A673 (cell line): Measurements from ENCODE around the gene IL1RN. TPM values are rescaled to one million over a fixed set of nuclear protein-coding genes. Genes with fewer than 3 reads are reported as not detected.

ENCODE experiments used
- BruUV-seq: library from RNA; stranded (reverse); fragments of 400-500 nt; replicated peaks from 2 replicates; lab custom pipeline; 2021; lab: Mats Ljungman, UMichigan
- CTCF ChIA-PET: fragments of 300-600 bp; sonication (Branson Sonifier 250); formaldehyde crosslinking; loops from one replicate; lab custom pipeline; 2022; ENCODE audit warnings: antibody characterized with exemption; lab: Charles Lee
- POLR2A ChIA-PET: fragments of 300-600 bp; sonication (Branson Sonifier 250); formaldehyde crosslinking; loops from one replicate; lab custom pipeline; 2022; ENCODE audit warnings: antibody characterized with exemption; ENCODE audit not compliant: low non-redundant PET; lab: Charles Lee
- DNase-seq: peaks from one replicate; pipeline ENCODE4 v3.0.0-alpha.2; 2015; ENCODE audit warnings: low spot score
- H3K27ac ChIP-seq: fragments of 200-600 bp; sonication (generic); 2 replicates; pipeline ENCODE4 v1.5.1; 2016; ENCODE audit warnings: mixed run types, low read depth, mild to moderate bottlenecking, mixed read lengths, antibody characterized with exemption, low read length; ENCODE audit not compliant: poor library complexity, severe bottlenecking
- H3K27me3 ChIP-seq: fragments of 200-600 bp; sonication (generic); replicated peaks from 2 replicates; pipeline ENCODE4 v1.6.1; 2017; ENCODE audit warnings: mixed run types, low read depth, mild to moderate bottlenecking, mixed read lengths, antibody characterized with exemption, low read length; ENCODE audit not compliant: insufficient read depth, poor library complexity
- H3K36me3 ChIP-seq: fragments of 200-600 bp; sonication (generic); 2 replicates; pipeline ENCODE4 v1.6.1; 2016; ENCODE audit warnings: mixed run types, mild to moderate bottlenecking, mixed read lengths, antibody characterized with exemption, low read length; ENCODE audit not compliant: insufficient read depth, poor library complexity, severe bottlenecking
- H3K4me1 ChIP-seq: fragments of 200-600 bp; sonication (generic); 2 replicates; pipeline ENCODE4 v1.6.1; 2017; ENCODE audit warnings: mixed run types, mild to moderate bottlenecking, mixed read lengths, antibody characterized with exemption, low read length; ENCODE audit not compliant: insufficient read depth, poor library complexity, severe bottlenecking
- H3K4me3 ChIP-seq: fragments of 200-600 bp; sonication (generic); 2 replicates; pipeline ENCODE4 v1.5.1; 2016; ENCODE audit warnings: low read depth, mixed run types, mild to moderate bottlenecking, mixed read lengths, low read length; ENCODE audit not compliant: poor library complexity, severe bottlenecking
- H3K9me3 ChIP-seq: fragments of 200-600 bp; sonication (generic); 2 replicates; pipeline ENCODE4 v1.6.1; 2016; ENCODE audit warnings: mixed run types, low read depth, mild to moderate bottlenecking, mixed read lengths, antibody characterized with exemption, low read length; ENCODE audit not compliant: poor library complexity, severe bottlenecking
- EZH2 ChIP-seq: fragments of 200-600 bp; sonication (generic); IDR thresholded peaks from 2 replicates; pipeline ENCODE4 v1.6.1; 2017; ENCODE audit warnings: borderline replicate concordance, low read depth, mild to moderate bottlenecking, mixed read lengths, antibody characterized with exemption, low read length; ENCODE audit not compliant: poor library complexity, severe bottlenecking
- intact Hi-C: fragments of 100-400 bp; cut with micrococcal nuclease; formaldehyde crosslinking; loops from one replicate; pipeline ENCODE4 v1.10.0; 2022; ENCODE audit not compliant: unreplicated experiment
- total RNA-seq: library from RNA; stranded (reverse); gene quantifications from 2 replicates; pipeline ENCODE4 v1.2.3, GENCODE V29; 2021
- TF ChIP-seq, protein P1 (sequence below): fragments of 300-800, 200-600 bp; sonication (generic); conservative IDR thresholded peaks from 2 replicates; pipeline ENCODE4 v1.5.1; 2017; ENCODE audit warnings: low read depth, mild to moderate bottlenecking, antibody characterized with exemption, low read length, moderate library complexity, mixed read lengths

IL1RN gene
- total RNA-seq, 1 experiment from 2014 or later, result not detected

DNA sequence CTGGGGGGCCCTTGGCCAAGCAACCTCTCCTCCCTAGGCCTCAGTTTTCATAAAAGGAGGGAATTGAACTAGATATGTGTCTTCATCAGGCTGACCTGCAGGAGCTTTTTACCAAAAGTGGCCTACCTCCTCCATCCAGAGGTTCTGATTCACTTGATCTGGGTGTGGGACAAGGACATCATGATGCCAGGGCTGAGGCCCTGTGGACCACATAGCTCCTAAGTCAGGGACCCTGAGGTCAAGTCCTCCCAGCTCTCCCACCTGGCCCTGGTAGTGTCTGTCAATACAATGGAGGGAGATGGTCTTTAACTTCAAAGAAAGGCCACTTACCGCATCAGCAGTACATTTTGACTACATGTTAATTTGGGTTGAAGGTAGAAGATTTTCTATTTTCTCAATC lies 10.4 kb downstream of the IL1RN start:
- Histone ChIP-seq H3K4me1 (no peaks in the 10 kb centered on the region), H3K27ac (no peak overlapping the region), H3K27me3 (no peaks in the 10 kb centered on the region), H3K9me3 (no peaks in the 10 kb centered on the region), H3K4me3 (no peak overlapping the region), H3K36me3 (no peaks in the 10 kb centered on the region)
- POLR2A ChIA-PET, result no interaction called here
- BruUV-seq, result no TSS peak
- intact Hi-C loops, result loop anchor here (1.0 to 5.0 kb wide), 4 partner anchors 64 to 252 kb away; no protein-coding TSS in a partner anchor
- CTCF ChIA-PET, result interaction anchor here (0.6 to 1.4 kb wide), 15 partner anchors 10 to 251 kb away, joined by 3 to 18 read pairs (median 5); no protein-coding TSS in a partner anchor
- DNase-seq, result no peak
- TF ChIP-seq, protein P1, sequence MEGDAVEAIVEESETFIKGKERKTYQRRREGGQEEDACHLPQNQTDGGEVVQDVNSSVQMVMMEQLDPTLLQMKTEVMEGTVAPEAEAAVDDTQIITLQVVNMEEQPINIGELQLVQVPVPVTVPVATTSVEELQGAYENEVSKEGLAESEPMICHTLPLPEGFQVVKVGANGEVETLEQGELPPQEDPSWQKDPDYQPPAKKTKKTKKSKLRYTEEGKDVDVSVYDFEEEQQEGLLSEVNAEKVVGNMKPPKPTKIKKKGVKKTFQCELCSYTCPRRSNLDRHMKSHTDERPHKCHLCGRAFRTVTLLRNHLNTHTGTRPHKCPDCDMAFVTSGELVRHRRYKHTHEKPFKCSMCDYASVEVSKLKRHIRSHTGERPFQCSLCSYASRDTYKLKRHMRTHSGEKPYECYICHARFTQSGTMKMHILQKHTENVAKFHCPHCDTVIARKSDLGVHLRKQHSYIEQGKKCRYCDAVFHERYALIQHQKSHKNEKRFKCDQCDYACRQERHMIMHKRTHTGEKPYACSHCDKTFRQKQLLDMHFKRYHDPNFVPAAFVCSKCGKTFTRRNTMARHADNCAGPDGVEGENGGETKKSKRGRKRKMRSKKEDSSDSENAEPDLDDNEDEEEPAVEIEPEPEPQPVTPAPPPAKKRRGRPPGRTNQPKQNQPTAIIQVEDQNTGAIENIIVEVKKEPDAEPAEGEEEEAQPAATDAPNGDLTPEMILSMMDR, result no peak
- no peak for TF ChIP-seq EZH2

DNA sequence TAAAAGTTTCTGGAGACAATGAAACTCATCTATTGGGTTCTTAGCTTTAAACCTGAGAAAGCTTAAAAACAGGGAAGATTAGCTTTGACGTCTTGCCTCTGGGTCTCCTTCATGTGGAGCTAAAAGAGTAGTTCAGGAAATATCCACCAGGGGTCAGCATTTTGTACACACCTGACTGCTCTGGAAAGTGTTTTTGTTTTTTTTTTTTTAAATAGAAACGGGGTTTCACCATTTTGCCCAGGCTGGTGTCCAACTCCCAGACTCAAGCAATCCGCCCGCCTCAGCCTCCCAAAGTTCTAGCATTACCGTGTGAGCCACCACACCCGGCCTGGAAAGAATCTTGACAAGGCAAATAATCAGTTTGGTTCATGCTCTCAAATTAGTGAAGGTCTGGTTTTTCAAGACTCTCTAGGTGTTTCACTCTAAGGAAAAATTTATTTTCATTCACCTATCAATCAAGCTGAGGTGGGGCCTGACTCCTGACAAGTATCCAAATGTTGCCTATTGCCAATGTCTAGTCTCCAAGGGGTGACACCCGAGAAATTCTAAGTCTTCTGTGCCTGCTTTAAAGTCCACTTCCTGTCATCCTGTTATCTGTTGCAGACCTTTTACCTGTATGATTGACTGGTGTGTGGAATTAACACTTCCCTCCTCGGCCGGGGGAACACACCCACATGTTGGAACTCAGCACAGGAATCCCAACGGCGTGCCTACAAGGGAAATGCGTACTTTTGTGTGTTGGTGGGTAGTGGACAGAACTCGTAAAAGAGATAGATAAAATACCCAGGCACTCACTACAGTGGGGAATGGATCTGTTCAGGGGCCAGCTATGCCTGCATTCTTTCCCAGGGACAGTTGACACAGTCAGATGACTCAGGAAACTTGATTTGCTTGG lies 11.3 kb downstream of the IL1RN start:
- Histone ChIP-seq H3K36me3 (no peaks in the 10 kb centered on the region), H3K4me3 (no peak overlapping the region), H3K27me3 (no peaks in the 10 kb centered on the region), H3K9me3 (no peaks in the 10 kb centered on the region), H3K4me1 (no peaks in the 10 kb centered on the region), H3K27ac (no peak overlapping the region)
- CTCF ChIA-PET, result interaction anchor here (0.6 to 1.4 kb wide), 16 partner anchors 9 to 251 kb away, joined by 3 to 18 read pairs (median 5); no protein-coding TSS in a partner anchor
- TF ChIP-seq EZH2, result no peak
- TF ChIP-seq, protein P1, result peak; percentile 78
- BruUV-seq, result no TSS peak
- peak; percentile 74 for DNase-seq
- intact Hi-C loops, result loop anchor here (1.0 to 5.0 kb wide), 3 partner anchors 64 to 232 kb away; no protein-coding TSS in a partner anchor
- POLR2A ChIA-PET, result no interaction called here

DNA sequence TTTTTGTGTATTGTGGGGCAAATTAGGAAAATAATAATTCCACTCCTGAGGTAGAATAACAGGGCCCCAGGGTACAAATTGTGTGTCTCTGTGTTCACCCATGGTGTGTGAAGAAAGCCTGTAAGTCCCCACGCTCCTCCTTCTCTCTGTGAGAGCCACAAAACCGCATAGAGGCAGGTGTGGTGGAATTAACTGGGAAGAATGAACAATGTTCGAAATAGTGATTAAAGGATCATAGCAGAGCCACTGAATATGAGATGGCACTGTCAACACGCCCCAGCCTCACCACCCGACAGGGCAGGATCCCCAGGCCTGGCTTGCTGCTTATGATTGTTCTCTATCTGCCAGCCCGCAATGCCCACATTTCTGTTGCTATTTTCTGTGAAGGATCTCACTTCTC lies 14.1 kb downstream of the IL1RN start:
- H3K27ac ChIP-seq, result no peak overlapping the region
- no peaks in the 10 kb centered on the region for H3K9me3 ChIP-seq
- H3K4me1 ChIP-seq, result no peaks in the 10 kb centered on the region
- no peak for DNase-seq
- intact Hi-C loops, result no loop called here
- BruUV-seq, result no TSS peak
- H3K36me3 ChIP-seq, result no peaks in the 10 kb centered on the region
- H3K27me3 ChIP-seq, result no peaks in the 10 kb centered on the region
- ChIA-PET CTCF (no interaction called here), POLR2A (no interaction called here)
- no peak overlapping the region for H3K4me3 ChIP-seq
- TF ChIP-seq, protein P1, result no peak
- TF ChIP-seq EZH2, result no peak
